ENCODE data around the gene SORCS2. TPM values are rescaled to one million over a fixed set of nuclear protein-coding genes. Genes with fewer than 3 reads are reported as not detected.

Gene SORCS2
- total RNA-seq, 1 donor from 2014 or later = 10.9 TPM

- H3K4me3 Mint-ChIP-seq (ENCODE audit: unreplicated experiment) = no peak overlapping the region
- DNase-seq (ENCODE audit: low spot score) = no peak
- peaks cover 8% of the 10 kb centered on the region for H3K36me3 Mint-ChIP-seq (ENCODE audit: low read depth)
- no peak overlapping the region for H3K27ac Mint-ChIP-seq (ENCODE audit: unreplicated experiment)
- H3K9me3 Mint-ChIP-seq (ENCODE audit: low read depth) = no peaks in the 10 kb centered on the region
- H3K4me1 Mint-ChIP-seq (ENCODE audit: low read depth) = no peaks in the 10 kb centered on the region
- peaks cover 24% of the 10 kb centered on the region for H3K27me3 Mint-ChIP-seq (ENCODE audit: low read depth)
- no peak for TF ChIP-seq CTCF (IDR thresholded peaks at IDR 0.05)
Measured at GRCh38 chr4:7710126-7710525, 517.8 kb downstream of the SORCS2 start.

GRCh38 chr4:7710576-7711306 lies 518.4 kb downstream of the SORCS2 start:
- H3K36me3 Mint-ChIP-seq (ENCODE audit: low read depth) = peaks cover 9% of the 10 kb centered on the region
- H3K4me1 Mint-ChIP-seq (ENCODE audit: low read depth) = no peaks in the 10 kb centered on the region
- H3K4me3 Mint-ChIP-seq (ENCODE audit: unreplicated experiment) = no peak overlapping the region
- no peaks in the 10 kb centered on the region for H3K9me3 Mint-ChIP-seq (ENCODE audit: low read depth)
- H3K27ac Mint-ChIP-seq (ENCODE audit: unreplicated experiment) = no peak overlapping the region
- peaks cover 29% of the 10 kb centered on the region for H3K27me3 Mint-ChIP-seq (ENCODE audit: low read depth)
- no peak for DNase-seq (ENCODE audit: low spot score)
- TF ChIP-seq CTCF (IDR thresholded peaks at IDR 0.05) = no peak

GRCh38 chr4:7711307-7711963 lies 519.1 kb downstream of the SORCS2 start:
- H3K9me3 Mint-ChIP-seq (ENCODE audit: low read depth) = no peaks in the 10 kb centered on the region
- no peak overlapping the region for H3K4me3 Mint-ChIP-seq (ENCODE audit: unreplicated experiment)
- no peaks in the 10 kb centered on the region for H3K4me1 Mint-ChIP-seq (ENCODE audit: low read depth)
- peaks cover 13% of the 10 kb centered on the region for H3K36me3 Mint-ChIP-seq (ENCODE audit: low read depth)
- TF ChIP-seq CTCF (IDR thresholded peaks at IDR 0.05) = no peak
- peaks cover 34% of the 10 kb centered on the region for H3K27me3 Mint-ChIP-seq (ENCODE audit: low read depth)
- H3K27ac Mint-ChIP-seq (ENCODE audit: unreplicated experiment) = no peak overlapping the region
- DNase-seq (ENCODE audit: low spot score) = no peak

GRCh38 chr4:7712021-7712671 lies 519.8 kb downstream of the SORCS2 start:
- H3K27me3 Mint-ChIP-seq (ENCODE audit: low read depth) = peaks cover 37% of the 10 kb centered on the region
- no peaks in the 10 kb centered on the region for H3K4me1 Mint-ChIP-seq (ENCODE audit: low read depth)
- no peaks in the 10 kb centered on the region for H3K9me3 Mint-ChIP-seq (ENCODE audit: low read depth)
- no peak overlapping the region for H3K4me3 Mint-ChIP-seq (ENCODE audit: unreplicated experiment)
- no peak for DNase-seq (ENCODE audit: low spot score)
- TF ChIP-seq CTCF (IDR thresholded peaks at IDR 0.05) = no peak
- H3K27ac Mint-ChIP-seq (ENCODE audit: unreplicated experiment) = no peak overlapping the region
- H3K36me3 Mint-ChIP-seq (ENCODE audit: low read depth) = peaks cover 13% of the 10 kb centered on the region

GRCh38 chr4:7713757-7714156 lies 521.4 kb downstream of the SORCS2 start:
- no peak for TF ChIP-seq CTCF (IDR thresholded peaks at IDR 0.05)
- no peak for DNase-seq (ENCODE audit: low spot score)
- Mint-ChIP-seq H3K9me3 (ENCODE audit: low read depth) (no peaks in the 10 kb centered on the region), H3K4me1 (ENCODE audit: low read depth) (no peaks in the 10 kb centered on the region), H3K27me3 (ENCODE audit: low read depth) (peaks cover 41% of the 10 kb centered on the region), H3K4me3 (ENCODE audit: unreplicated experiment) (no peak overlapping the region), H3K27ac (ENCODE audit: unreplicated experiment) (no peak overlapping the region), H3K36me3 (ENCODE audit: low read depth) (peaks cover 13% of the 10 kb centered on the region)

Data from chondrocyte (in vitro differentiated cells).